Activated naive CD8-positive, alpha-beta T cell treated with anti-CD3 and anti-CD28 coated beads, Interleukin-2, amount 10 ng/mL, durations not matched to agents 7 days and 5 days (primary cell): ENCODE data around the gene LPIN2. TPM values are rescaled to one million over a fixed set of nuclear protein-coding genes. Genes with fewer than 3 reads are reported as not detected.
"Not testable (repeated sequence)": the region's sequence is repeated elsewhere in the genome, so short reads cannot be mapped to it uniquely, and the experiment has no call there.

Experiments
- ATAC-seq: fragments of 150-1000 bp; cut with Tn5 transposase; one replicate; pipeline ENCODE4 v1.10.0; 2021; ENCODE audit warnings: low read depth, moderate library complexity
- POLR2A ChIA-PET: fragments of 350-600 bp; sonication (Branson Sonifier 250); formaldehyde crosslinking; loops from one replicate; lab custom pipeline; 2021; ENCODE audit warnings: antibody characterized with exemption; lab: Charles Lee
- DNase-seq: peaks from one replicate; pipeline ENCODE4 v3.0.0; 2021
- H3K27ac Mint-ChIP-seq: one replicate; pipeline ENCODE4 v1.8.0; 2022; ENCODE audit warnings: mild to moderate bottlenecking, mixed read lengths
- H3K27me3 Mint-ChIP-seq: one replicate; pipeline ENCODE4 v1.8.0; 2022; ENCODE audit warnings: mild to moderate bottlenecking, moderate library complexity, mixed read lengths
- H3K36me3 Mint-ChIP-seq: one replicate; pipeline ENCODE4 v1.8.0; 2021; ENCODE audit warnings: mild to moderate bottlenecking, mixed read lengths
- H3K4me1 Mint-ChIP-seq: one replicate; pipeline ENCODE4 v1.8.0; 2021; ENCODE audit warnings: mixed read lengths
- H3K4me3 Mint-ChIP-seq: one replicate; pipeline ENCODE4 v1.8.0; 2022; ENCODE audit warnings: mild to moderate bottlenecking, moderate library complexity, mixed read lengths
- H3K9me3 Mint-ChIP-seq: one replicate; pipeline ENCODE4 v1.8.0; 2021; ENCODE audit warnings: mixed read lengths
- total RNA-seq, 2 experiments: library from RNA; stranded (reverse); gene quantifications; one replicate each; pipeline ENCODE4 v1.2.3, GENCODE V29; 2021

LPIN2 gene
- total RNA-seq, 2 experiments from 2014 or later: 91.0 to 93.9 TPM

GRCh38 chr18:3054214-3054613 is 41.3 kb upstream of the LPIN2 start:
- Mint-ChIP-seq H3K9me3 (peaks cover 16% of the 10 kb centered on the region), H3K36me3 (peaks cover 14% of the 10 kb centered on the region), H3K4me1 (peaks cover 22% of the 10 kb centered on the region), H3K27me3 (no peaks in the 10 kb centered on the region), H3K4me3 (no peak overlapping the region), H3K27ac (peak overlapping the region; percentile 10)
- POLR2A ChIA-PET: no interaction called here
- no peak for ATAC-seq
- DNase-seq: no peak

- peaks cover 15% of the 10 kb centered on the region for H3K4me1 Mint-ChIP-seq
- H3K27ac Mint-ChIP-seq: peak overlapping the region; percentile 9
Observed at GRCh38 chr18:3053081-3053480, 40.1 kb upstream of the LPIN2 start.

DNA sequence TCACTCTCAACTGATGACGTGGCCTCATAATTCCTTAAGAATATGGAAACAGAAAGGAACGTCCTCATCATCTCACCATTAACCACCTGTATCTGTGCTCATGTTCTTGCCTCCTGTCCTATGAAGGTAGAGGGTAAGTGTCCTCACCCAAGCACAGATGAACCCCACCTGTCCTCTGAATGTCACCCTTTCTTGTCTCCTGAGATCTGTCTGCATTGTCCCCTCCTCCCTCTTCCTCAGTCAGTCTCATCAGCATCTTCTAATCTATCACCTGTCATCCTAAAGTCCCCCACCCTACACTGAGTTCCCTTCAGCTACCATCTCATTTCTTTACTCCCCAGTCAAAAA is 39.4 kb upstream of the LPIN2 start:
- POLR2A ChIA-PET: no interaction called here
- no peak for DNase-seq
- Mint-ChIP-seq H3K36me3 (peaks cover 14% of the 10 kb centered on the region), H3K4me1 (peaks cover 14% of the 10 kb centered on the region), H3K4me3 (no peak overlapping the region), H3K9me3 (peaks cover 16% of the 10 kb centered on the region), H3K27ac (peak overlapping the region; percentile 0), H3K27me3 (peaks cover 2% of the 10 kb centered on the region)
- ATAC-seq: peak; percentile 40

More at GRCh38 chr18:3053081-3053480, 40.1 kb upstream of the LPIN2 start:
- Mint-ChIP-seq H3K9me3 (peaks cover 16% of the 10 kb centered on the region), H3K36me3 (peaks cover 14% of the 10 kb centered on the region), H3K4me3 (no peak overlapping the region), H3K27me3 (peaks cover 2% of the 10 kb centered on the region)
- POLR2A ChIA-PET: no interaction called here
- DNase-seq (no peak), ATAC-seq (no peak)

DNA sequence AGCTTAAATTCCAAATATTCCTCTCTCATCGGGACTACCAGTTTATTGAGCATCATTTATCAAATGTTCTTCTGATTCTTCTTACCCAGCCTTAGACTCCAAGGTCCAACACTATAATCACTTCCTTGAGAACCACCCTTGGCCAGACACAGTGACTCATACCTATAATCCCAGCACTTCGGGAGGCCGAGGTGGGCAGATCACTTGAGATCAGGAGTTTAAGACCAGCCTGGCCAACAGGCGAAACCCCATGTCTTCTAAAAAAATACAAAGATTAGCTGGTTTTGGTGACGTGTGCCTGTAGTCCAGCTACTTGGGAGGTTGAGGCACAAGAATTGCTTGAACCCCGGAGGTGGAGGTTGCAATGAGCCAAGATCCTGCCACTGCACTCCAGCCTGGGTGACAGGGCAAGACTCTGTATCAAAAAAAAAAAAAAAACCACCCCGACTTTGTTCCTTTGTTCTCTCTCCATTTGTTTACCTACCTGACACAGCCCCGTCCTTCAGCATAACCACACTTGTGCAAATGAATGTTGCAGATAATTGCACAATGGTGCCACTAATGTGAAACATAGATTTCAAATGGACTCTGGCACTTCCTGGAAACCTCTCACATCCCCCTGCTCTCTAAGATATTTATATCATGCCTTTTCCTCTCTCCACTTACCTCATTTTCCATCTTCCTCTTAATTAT is 38.9 kb upstream of the LPIN2 start:
- POLR2A ChIA-PET: no interaction called here
- Mint-ChIP-seq H3K4me1 (peaks cover 14% of the 10 kb centered on the region), H3K4me3 (no peak overlapping the region), H3K9me3 (peaks cover 16% of the 10 kb centered on the region), H3K36me3 (peaks cover 14% of the 10 kb centered on the region), H3K27ac (peak overlapping the region; percentile 0), H3K27me3 (peaks cover 2% of the 10 kb centered on the region)
- peak; percentile 40 for ATAC-seq
- DNase-seq: no peak

DNA sequence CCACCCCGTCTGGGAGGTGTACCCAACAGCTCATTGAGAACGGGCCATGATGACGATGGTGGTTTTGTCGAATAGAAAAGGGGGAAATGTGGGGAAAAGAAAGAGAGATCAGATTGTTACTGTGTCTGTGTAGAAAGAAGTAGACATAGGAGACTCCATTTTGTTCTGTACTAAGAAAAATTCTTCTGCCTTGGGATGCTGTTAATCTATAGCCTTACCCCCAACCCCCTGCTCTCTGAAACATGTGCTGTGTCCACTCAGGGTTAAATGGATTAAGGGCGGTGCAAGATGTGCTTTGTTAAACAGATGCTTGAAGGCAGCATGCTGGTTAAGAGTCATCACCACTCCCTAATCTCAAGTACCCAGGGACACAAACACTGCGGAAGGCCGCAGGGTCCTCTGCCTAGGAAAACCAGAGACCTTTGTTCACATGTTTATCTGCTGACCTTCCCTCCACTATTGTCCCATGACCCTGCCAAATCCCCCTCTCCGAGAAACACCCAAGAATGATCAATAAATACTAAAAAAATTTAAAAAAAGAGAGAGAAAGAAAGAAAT is 37.0 kb upstream of the LPIN2 start:
- DNase-seq, H3K4me3 Mint-ChIP-seq: not testable (repeated sequence)

DNA sequence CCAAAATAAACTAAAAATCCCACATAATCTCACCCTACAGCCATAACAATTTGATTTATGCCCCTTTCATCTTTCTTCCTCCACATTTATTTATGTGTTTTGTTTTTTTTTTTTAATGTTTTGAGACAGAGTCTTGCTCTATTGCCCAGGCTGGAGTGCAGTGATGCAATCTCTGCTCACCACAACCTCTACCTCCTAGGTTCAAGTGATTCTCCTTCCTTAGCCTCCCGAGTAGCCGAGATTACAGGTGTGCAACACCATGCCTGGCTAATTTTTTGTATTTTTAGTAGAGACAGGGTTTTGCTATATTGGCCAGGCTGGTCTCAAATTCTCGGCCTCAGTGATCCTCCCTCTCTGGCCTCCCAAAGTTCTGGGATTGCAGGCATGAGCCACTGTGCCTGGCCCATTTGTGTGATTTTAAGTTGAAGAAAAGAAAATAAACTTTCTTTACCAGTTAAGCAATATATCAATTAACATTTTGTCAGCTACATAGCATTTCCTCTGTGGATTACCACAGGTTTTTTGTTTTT is 35.9 kb upstream of the LPIN2 start:
- no peak overlapping the region for H3K27ac Mint-ChIP-seq
- ATAC-seq (no peak), DNase-seq (no peak)
- H3K4me1 Mint-ChIP-seq: peaks cover 17% of the 10 kb centered on the region
- H3K36me3 Mint-ChIP-seq: peaks cover 10% of the 10 kb centered on the region
- POLR2A ChIA-PET: interaction anchor here (0.6 kb wide), 1 partner anchor 15 kb away, joined by 3 read pairs; no protein-coding TSS in a partner anchor
- peaks cover 2% of the 10 kb centered on the region for H3K27me3 Mint-ChIP-seq
- peaks cover 13% of the 10 kb centered on the region for H3K9me3 Mint-ChIP-seq
- no peak overlapping the region for H3K4me3 Mint-ChIP-seq

More for the DNA sequence above, 37.0 kb upstream of the LPIN2 start:
- POLR2A ChIA-PET, H3K27me3 Mint-ChIP-seq, ATAC-seq, H3K27ac Mint-ChIP-seq: not testable (repeated sequence)
- Mint-ChIP-seq H3K4me1 (peaks cover 17% of the 10 kb centered on the region), H3K9me3 (peaks cover 16% of the 10 kb centered on the region), H3K36me3 (peaks cover 14% of the 10 kb centered on the region)

DNA sequence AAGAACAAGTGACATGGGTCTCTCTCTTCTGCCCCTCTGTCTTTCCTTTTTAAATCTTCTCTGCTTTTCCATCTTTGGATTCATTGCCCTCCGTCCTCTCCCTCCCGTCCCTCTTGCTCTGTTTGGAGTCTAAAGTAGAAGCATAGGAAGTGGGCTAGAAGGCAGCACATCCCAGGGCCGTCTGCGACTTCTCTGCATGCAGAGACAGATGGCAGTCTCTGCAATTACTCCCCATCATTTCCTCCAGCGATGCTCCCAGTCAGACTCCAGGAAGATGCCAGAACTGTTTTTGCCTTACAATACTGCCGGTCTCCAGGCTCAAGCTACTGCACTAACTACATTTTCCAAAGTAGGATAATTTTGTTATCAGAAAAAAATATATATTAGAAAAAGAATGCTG is 35.2 kb upstream of the LPIN2 start:
- H3K27ac Mint-ChIP-seq: peak overlapping the region; percentile 5
- DNase-seq (no peak), ATAC-seq (no peak)
- peaks cover 5% of the 10 kb centered on the region for H3K36me3 Mint-ChIP-seq
- H3K27me3 Mint-ChIP-seq: peaks cover 2% of the 10 kb centered on the region
- peaks cover 14% of the 10 kb centered on the region for H3K4me1 Mint-ChIP-seq
- H3K9me3 Mint-ChIP-seq: peaks cover 8% of the 10 kb centered on the region
- POLR2A ChIA-PET: interaction anchor here (0.6 kb wide), 1 partner anchor 14 kb away, joined by 3 read pairs; no protein-coding TSS in a partner anchor
- no peak overlapping the region for H3K4me3 Mint-ChIP-seq

- no peaks in the 10 kb centered on the region for H3K9me3 Mint-ChIP-seq
- POLR2A ChIA-PET: no interaction called here
Observed at GRCh38 chr18:3046216-3046808, 33.4 kb upstream of the LPIN2 start.

DNA sequence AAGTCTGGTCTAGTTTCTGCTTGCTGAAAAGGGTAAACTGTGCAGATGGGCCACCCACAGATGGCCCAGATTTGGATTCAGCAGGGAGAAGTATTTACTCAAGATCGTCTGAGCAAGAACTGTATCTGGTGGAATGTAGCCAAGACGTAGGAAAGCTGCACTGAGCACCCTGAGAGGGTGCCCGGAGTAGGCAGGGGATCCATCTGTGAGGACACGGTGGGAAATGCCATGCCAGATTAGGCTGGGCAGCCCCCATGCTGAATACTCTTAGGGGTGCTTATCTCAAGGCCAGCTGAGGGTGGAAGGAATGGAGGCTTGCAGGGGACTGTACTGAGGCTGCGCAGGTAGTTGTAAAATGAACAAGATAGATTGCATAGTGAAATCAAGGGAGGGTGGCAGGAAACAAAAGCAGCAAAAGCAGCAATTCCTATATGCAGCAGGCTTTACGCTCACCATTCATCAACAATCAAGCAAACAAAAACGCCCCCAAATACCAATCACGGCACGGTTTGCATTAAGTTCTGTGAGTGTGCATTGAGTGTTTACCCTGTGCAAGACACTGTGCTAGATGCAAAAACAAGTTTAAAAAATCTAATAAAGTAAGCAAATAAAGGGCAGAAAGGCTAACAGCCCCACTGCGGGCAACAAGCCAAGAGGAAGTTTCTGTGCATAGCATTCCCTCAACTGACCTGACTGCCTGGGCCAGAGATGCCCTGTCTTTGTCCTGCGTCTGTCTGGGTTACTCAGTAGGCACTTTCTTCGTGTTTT is 32.2 kb upstream of the LPIN2 start:
- no peak for DNase-seq

More at GRCh38 chr18:3046216-3046808, 33.4 kb upstream of the LPIN2 start:
- Mint-ChIP-seq H3K27me3 (peaks cover 2% of the 10 kb centered on the region), H3K27ac (no peak overlapping the region), H3K36me3 (no peaks in the 10 kb centered on the region), H3K4me1 (peaks cover 7% of the 10 kb centered on the region), H3K4me3 (no peak overlapping the region)
- no peak for DNase-seq
- no peak for ATAC-seq

DNA sequence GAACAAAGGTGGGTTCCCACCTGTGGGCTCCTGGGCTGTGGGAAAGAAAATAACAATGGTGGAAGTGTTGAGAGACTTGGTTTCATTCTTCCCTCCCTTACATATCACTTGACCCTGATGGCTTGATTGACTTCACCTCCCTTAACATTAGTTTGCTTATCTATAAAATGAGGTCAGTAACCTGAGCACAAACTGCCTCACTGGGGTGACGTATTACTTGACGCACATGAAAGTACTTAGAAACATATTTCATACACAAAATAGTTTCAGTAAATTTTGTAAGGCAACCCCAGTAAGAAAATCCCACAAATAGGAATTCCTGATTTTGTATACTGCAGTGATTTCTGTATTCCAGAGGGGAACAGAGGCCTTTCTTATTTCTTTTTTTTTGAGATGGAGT is 29.4 kb upstream of the LPIN2 start:
- no peaks in the 10 kb centered on the region for H3K36me3 Mint-ChIP-seq
- H3K27me3 Mint-ChIP-seq: no peaks in the 10 kb centered on the region
- POLR2A ChIA-PET: no interaction called here

More for the DNA sequence above, 32.2 kb upstream of the LPIN2 start:
- POLR2A ChIA-PET: no interaction called here
- Mint-ChIP-seq H3K9me3 (no peaks in the 10 kb centered on the region), H3K27me3 (peaks cover 2% of the 10 kb centered on the region), H3K4me1 (peaks cover 8% of the 10 kb centered on the region), H3K27ac (no peak overlapping the region), H3K36me3 (no peaks in the 10 kb centered on the region), H3K4me3 (no peak overlapping the region)
- no peak for ATAC-seq

GRCh38 chr18:3041843-3042242 is 28.9 kb upstream of the LPIN2 start:
- Mint-ChIP-seq H3K27ac (no peak overlapping the region), H3K36me3 (no peaks in the 10 kb centered on the region), H3K4me1 (peaks cover 13% of the 10 kb centered on the region), H3K9me3 (no peaks in the 10 kb centered on the region), H3K27me3 (no peaks in the 10 kb centered on the region), H3K4me3 (no peak overlapping the region)
- ATAC-seq (no peak), DNase-seq (no peak)
- POLR2A ChIA-PET: no interaction called here

More for the DNA sequence above, 29.4 kb upstream of the LPIN2 start:
- Mint-ChIP-seq H3K4me3 (no peak overlapping the region), H3K27ac (no peak overlapping the region), H3K4me1 (peaks cover 12% of the 10 kb centered on the region), H3K9me3 (no peaks in the 10 kb centered on the region)
- no peak for ATAC-seq
- no peak for DNase-seq

DNA sequence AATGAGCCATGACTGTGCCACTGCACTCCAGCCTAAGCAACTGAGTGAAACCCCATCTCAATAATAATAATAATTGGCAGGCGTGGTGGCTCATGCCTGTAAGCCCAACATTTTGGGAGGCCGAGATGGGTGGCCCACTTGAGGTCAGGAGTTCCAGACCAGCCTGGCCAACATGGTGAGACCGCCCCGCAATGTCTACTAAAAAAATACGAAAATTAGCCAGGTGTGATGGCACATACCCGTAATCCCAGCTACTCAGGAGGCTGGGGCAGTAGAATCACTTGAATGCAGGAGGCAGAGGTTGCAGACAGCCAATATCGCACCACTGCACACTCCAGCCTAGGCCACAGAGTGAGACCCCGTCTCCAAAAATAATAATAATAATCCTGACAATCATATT is 27.9 kb upstream of the LPIN2 start:
- ATAC-seq (no peak), DNase-seq (no peak)
- Mint-ChIP-seq H3K4me3 (no peak overlapping the region), H3K27me3 (no peaks in the 10 kb centered on the region), H3K27ac (no peak overlapping the region), H3K36me3 (no peaks in the 10 kb centered on the region), H3K4me1 (peaks cover 11% of the 10 kb centered on the region), H3K9me3 (no peaks in the 10 kb centered on the region)
- POLR2A ChIA-PET: no interaction called here

- POLR2A ChIA-PET: no interaction called here
- Mint-ChIP-seq H3K4me1 (peaks cover 11% of the 10 kb centered on the region), H3K4me3 (no peak overlapping the region), H3K27ac (no peak overlapping the region), H3K36me3 (no peaks in the 10 kb centered on the region), H3K9me3 (no peaks in the 10 kb centered on the region), H3K27me3 (no peaks in the 10 kb centered on the region)
- no peak for ATAC-seq
- no peak for DNase-seq
Observed at GRCh38 chr18:3040173-3040572, 27.2 kb upstream of the LPIN2 start.
